Measurements from ENCODE around the gene VCAN.

The VCAN gene

DNA sequence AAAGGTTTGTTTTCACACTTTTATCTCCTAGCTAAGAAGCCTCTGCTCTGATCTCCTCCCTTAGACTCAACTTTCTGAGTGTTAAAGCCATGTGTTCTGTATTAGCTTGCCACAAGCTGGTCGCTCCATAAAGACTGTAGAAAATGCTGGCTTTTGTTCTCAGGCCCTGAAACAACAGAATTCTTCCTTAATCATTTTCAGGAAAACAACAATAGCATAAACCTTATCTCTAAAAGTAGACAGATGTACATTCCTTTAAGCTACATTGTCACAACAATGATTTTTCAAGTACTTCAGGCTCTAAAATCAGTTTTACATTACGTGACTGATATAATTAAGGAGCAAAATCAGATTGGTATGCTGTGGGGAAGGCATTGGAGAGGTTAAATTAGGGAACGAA is 41.9 kb downstream of the VCAN start:
- Histone ChIP-seq H3K4me2 (no peak overlapping the region), H3K9me3 (no peaks in the 10 kb centered on the region), H3K36me3 (no peaks in the 10 kb centered on the region), H4K20me1 (no peaks in the 10 kb centered on the region), H3K4me1 (no peaks in the 10 kb centered on the region), H3K27me3 (no peaks in the 10 kb centered on the region), H3K27ac (no peak overlapping the region), H3K9ac (no peak overlapping the region), H3K4me3 (no peak overlapping the region)
- no peak for TF ChIP-seq Cebpa-rat (IDR thresholded peaks at IDR 0.05)

DNA sequence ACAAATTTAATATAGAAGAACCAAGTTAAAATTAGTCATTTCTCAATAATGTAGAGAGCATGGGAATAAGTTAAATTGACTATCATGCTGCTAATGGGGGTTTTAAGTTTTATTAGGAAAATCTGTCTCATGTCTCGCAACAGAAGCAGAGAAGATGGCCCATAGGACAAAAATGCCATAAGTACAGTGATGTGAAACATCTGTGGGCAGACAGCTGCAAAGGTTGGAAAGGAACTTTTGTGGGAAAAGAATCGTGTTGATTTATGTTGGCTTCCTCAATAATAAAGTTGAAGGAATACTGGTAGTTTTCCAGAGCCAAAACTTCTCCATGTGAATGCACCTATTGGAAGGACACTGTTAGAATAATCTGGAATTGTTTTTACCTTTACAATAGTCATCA is 44.8 kb downstream of the VCAN start:
- H4K20me1 ChIP-seq, result no peaks in the 10 kb centered on the region
- no peaks in the 10 kb centered on the region for H3K4me1 ChIP-seq
- H3K9me3 ChIP-seq, result no peaks in the 10 kb centered on the region
- H3K36me3 ChIP-seq, result no peaks in the 10 kb centered on the region
- H3K27me3 ChIP-seq, result no peaks in the 10 kb centered on the region
- TF ChIP-seq Cebpa-rat (IDR thresholded peaks at IDR 0.05), result no peak
- H3K9ac ChIP-seq, result no peak overlapping the region
- no peak overlapping the region for H3K4me3 ChIP-seq
- H3K27ac ChIP-seq, result no peak overlapping the region
- no peak overlapping the region for H3K4me2 ChIP-seq

DNA sequence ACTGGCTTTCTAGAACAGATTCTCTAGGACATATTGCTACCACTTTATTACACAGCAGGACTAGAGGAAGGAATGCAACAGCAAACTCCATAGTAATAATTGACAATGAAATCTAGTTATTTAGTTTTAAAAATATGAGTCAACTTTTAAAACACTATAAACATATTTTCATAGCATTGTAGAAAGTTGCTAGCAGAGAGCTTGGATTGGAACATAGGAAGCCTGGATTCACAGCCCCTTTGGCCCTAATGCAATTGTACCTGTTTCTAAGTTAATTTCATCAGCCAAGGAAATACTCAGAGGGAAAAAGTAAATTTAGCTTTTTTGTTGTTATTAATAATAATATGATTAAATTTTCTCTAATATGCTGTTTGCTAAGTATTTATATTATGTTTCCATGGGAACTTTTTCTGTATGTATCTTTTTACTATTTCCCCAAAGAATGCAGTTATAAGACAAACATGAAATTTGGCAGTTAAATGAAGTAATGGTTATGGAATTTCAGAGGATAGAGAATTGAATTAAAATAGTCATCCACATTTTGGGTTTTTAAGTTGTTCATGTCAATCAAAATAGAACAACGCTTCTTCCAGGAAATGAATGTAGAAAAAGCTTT is 45.6 kb downstream of the VCAN start:
- Histone ChIP-seq H3K9me3 (no peaks in the 10 kb centered on the region), H3K4me1 (no peaks in the 10 kb centered on the region), H3K9ac (no peak overlapping the region), H3K27ac (no peak overlapping the region), H4K20me1 (no peaks in the 10 kb centered on the region), H3K4me3 (no peak overlapping the region), H3K36me3 (no peaks in the 10 kb centered on the region), H3K27me3 (no peaks in the 10 kb centered on the region), H3K4me2 (no peak overlapping the region)
- no peak for TF ChIP-seq Cebpa-rat (IDR thresholded peaks at IDR 0.05)

DNA sequence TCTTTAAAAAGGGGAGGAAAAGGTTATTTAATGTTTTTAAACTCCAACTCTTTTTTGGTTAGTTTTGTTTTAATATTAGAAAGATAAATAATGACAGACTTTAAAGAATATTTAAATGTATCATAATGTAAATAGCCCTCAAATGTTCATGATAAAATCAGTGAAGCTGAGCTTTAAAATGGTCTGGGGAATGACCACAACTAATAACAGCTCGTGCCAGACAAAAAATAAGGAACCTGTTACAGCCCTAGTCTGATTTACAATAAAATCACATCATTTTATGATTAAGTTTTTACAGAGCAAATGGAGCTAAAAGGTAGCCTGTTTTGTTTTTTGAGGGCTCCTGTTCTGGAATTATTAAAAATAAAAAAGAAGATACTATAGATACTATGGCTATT is 46.1 kb downstream of the VCAN start:
- no peaks in the 10 kb centered on the region for H3K36me3 ChIP-seq
- TF ChIP-seq Cebpa-rat (IDR thresholded peaks at IDR 0.05), result no peak
- H3K4me2 ChIP-seq, result no peak overlapping the region
- no peaks in the 10 kb centered on the region for H3K9me3 ChIP-seq
- no peak overlapping the region for H3K9ac ChIP-seq
- H3K27me3 ChIP-seq, result no peaks in the 10 kb centered on the region
- no peaks in the 10 kb centered on the region for H3K4me1 ChIP-seq
- H3K4me3 ChIP-seq, result no peak overlapping the region
- no peak overlapping the region for H3K27ac ChIP-seq
- H4K20me1 ChIP-seq, result no peaks in the 10 kb centered on the region

DNA sequence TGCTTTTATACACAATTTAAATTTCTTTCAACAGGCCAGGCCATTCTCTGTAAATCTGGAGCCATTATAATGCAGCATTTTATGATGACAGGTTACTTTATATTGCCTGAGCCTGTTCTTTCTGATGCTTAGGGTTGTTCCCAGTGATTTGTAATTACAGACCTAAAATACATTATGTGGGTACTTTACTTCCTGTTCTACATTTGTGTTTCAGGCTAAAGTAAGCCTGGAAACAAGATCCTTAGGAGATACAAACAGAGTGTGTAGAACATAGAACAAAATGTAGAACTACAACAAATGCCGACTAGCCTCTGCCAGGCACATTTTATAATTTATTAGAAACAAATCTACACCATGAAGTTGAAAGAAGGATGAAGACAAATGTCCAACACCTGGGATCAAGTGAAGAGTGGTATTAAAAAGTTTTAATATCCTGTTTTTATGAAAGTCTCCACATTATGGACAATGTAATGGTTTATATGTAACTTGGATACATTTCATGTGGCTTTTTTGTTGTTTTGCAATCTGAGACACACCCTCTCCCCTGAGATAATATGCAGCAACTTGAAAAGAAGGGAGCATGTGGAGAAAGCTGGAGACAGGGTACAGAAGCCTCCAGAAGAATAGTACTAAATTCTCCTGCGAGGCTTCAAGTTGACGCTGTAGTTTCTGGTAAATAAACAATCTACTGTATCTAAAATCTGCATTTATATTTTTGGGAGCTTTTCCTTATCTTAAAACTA is 46.9 kb downstream of the VCAN start:
- Histone ChIP-seq H3K4me1 (no peaks in the 10 kb centered on the region), H4K20me1 (no peaks in the 10 kb centered on the region), H3K27ac (no peak overlapping the region), H3K27me3 (no peaks in the 10 kb centered on the region), H3K4me3 (no peak overlapping the region), H3K9me3 (no peaks in the 10 kb centered on the region), H3K9ac (no peak overlapping the region), H3K4me2 (no peak overlapping the region), H3K36me3 (no peaks in the 10 kb centered on the region)
- no peak for TF ChIP-seq Cebpa-rat (IDR thresholded peaks at IDR 0.05)

DNA sequence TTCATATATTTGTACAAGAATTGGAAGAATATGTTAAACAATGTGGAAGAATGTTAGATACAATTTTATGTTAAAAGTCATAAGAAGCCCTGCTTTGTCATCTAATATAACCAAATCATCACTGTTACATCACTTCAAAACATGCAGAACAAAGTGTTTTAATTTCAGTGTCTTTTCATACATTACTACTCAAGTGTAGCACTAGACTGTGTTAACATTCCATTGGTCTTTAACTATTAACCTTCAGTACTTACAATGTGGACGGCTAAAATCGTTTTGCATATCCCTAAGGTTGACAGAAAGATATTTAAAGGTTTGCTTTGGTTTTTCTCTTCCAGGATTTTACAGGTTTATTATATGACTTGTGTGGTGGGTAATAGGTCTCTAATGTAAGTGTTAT is 50.9 kb downstream of the VCAN start:
- no peaks in the 10 kb centered on the region for H3K27me3 ChIP-seq
- H3K9ac ChIP-seq, result no peak overlapping the region
- no peak overlapping the region for H3K4me2 ChIP-seq
- no peaks in the 10 kb centered on the region for H3K9me3 ChIP-seq
- H3K27ac ChIP-seq, result no peak overlapping the region
- H3K4me1 ChIP-seq, result no peaks in the 10 kb centered on the region
- no peak for TF ChIP-seq Cebpa-rat (IDR thresholded peaks at IDR 0.05)
- no peak overlapping the region for H3K4me3 ChIP-seq
- H4K20me1 ChIP-seq, result no peaks in the 10 kb centered on the region
- no peaks in the 10 kb centered on the region for H3K36me3 ChIP-seq

DNA sequence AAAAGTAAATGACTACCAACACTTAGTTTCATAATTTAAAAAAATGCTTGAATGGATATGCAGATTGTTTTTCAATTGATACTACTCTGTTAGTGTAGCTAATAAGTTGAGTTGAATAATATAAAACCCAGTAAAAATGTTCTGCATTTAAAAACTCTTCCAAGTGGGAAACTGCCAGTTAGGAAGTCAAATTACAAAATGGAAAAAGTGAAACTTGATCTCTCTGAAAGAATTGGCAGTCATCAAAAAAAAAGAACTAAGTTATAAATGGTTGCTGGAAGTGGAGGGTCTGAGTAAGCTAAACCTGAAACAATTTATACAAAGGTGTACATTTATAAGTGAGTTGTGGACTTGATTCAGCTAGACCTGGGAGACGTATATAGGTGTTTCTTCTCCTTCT is 52.4 kb downstream of the VCAN start:
- H3K4me1 ChIP-seq, result no peaks in the 10 kb centered on the region
- no peak overlapping the region for H3K9ac ChIP-seq
- H3K36me3 ChIP-seq, result no peaks in the 10 kb centered on the region
- H3K9me3 ChIP-seq, result no peaks in the 10 kb centered on the region
- H3K4me2 ChIP-seq, result no peak overlapping the region
- H3K4me3 ChIP-seq, result no peak overlapping the region
- no peaks in the 10 kb centered on the region for H4K20me1 ChIP-seq
- TF ChIP-seq Cebpa-rat (IDR thresholded peaks at IDR 0.05), result no peak
- no peaks in the 10 kb centered on the region for H3K27me3 ChIP-seq
- no peak overlapping the region for H3K27ac ChIP-seq

DNA sequence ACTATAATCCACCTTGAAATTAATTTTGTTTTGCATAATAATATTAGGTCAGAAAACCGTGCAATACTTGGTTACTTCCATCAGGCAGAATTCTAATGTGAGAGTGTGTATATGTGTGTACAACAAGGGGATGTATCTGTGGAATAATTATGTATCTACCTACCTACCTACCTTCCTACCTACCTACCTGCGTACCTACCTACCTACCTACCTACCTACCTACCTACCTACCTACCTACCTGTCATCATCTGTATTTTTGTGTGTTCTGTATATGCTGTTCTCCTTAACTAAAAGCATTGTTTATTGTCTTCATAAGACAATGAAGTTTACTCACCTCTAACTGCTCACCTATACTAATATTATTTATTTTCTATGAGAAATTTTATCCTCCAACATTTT is 52.8 kb downstream of the VCAN start:
- Histone ChIP-seq H3K27ac (no peak overlapping the region), H3K36me3 (no peaks in the 10 kb centered on the region)

DNA sequence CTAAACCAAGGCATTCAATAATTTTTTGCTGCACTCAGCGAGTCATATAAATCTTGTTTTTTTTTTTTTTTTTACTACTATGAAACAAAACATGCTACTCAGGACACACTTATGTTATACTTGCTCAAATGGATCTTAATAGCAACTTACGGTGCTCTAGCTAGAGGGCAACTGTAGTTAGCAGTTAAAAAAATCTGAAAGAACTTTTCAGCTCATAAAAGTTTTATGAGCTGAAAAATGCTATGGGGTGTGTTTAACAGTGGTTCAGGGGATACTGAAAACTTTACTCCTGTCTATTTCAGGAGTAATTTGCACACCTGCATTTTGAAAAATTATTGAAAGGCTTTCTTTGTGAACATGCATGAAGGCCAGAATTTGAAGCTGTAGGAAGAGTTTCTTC is 53.4 kb downstream of the VCAN start:
- H3K36me3 ChIP-seq, result no peaks in the 10 kb centered on the region
- no peak overlapping the region for H3K9ac ChIP-seq
- H3K4me2 ChIP-seq, result no peak overlapping the region
- TF ChIP-seq Cebpa-rat (IDR thresholded peaks at IDR 0.05), result no peak
- H3K4me3 ChIP-seq, result no peak overlapping the region
- H4K20me1 ChIP-seq, result no peaks in the 10 kb centered on the region
- H3K4me1 ChIP-seq, result no peaks in the 10 kb centered on the region
- no peak overlapping the region for H3K27ac ChIP-seq
- no peaks in the 10 kb centered on the region for H3K27me3 ChIP-seq
- no peaks in the 10 kb centered on the region for H3K9me3 ChIP-seq

More for the DNA sequence above, 52.8 kb downstream of the VCAN start:
- Histone ChIP-seq H3K4me3 (no peak overlapping the region), H4K20me1 (no peaks in the 10 kb centered on the region), H3K4me1 (no peaks in the 10 kb centered on the region), H3K9me3 (no peaks in the 10 kb centered on the region), H3K27me3 (no peaks in the 10 kb centered on the region), H3K9ac (no peak overlapping the region), H3K4me2 (no peak overlapping the region)
- no peak for TF ChIP-seq Cebpa-rat (IDR thresholded peaks at IDR 0.05)

DNA sequence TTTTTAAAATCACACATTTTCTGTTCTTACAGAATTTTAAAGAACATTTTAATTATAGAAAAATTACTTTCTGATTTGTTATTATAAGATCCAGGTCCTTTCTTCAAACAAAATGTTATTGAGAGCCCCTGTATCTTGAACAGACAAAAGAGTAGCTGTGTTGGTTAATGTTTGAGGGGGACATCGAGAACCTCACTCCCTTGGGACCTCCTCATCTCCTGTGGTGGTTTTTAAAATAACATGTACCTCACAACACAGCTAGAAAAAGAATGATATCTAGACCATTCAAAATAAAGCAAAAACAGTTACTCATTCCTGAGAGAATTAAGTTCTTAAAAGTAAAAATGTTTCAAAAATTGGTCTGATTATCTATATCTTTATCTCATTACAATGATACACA is 54.7 kb downstream of the VCAN start:
- Histone ChIP-seq H3K9ac (no peak overlapping the region), H3K4me1 (no peaks in the 10 kb centered on the region), H3K27ac (no peak overlapping the region), H3K9me3 (no peaks in the 10 kb centered on the region), H3K36me3 (no peaks in the 10 kb centered on the region), H3K27me3 (no peaks in the 10 kb centered on the region), H4K20me1 (no peaks in the 10 kb centered on the region), H3K4me3 (no peak overlapping the region), H3K4me2 (no peak overlapping the region)
- no peak for TF ChIP-seq Cebpa-rat (IDR thresholded peaks at IDR 0.05)

Data from BLaER1 (cell line).